LNCaP clone FGC (cell line): Measurements from ENCODE around the gene ARHGEF16.

Experiments used
- DNase-seq: peaks from one replicate; pipeline ENCODE4 v3.0.0-alpha.2; 2011; ENCODE audit warnings: low read depth
- H3K4me3 ChIP-seq: 2 replicates; pipeline ENCODE4 v1.5.1; 2011; ENCODE audit warnings: mild to moderate bottlenecking, low read depth, low read length, control low read depth
- CTCF ChIP-seq: IDR thresholded peaks from 2 replicates; pipeline ENCODE4 v1.5.1; 2012; ENCODE audit warnings: mild to moderate bottlenecking; ENCODE audit not compliant: control insufficient read depth, insufficient read depth; ENCODE audit errors: extremely low read depth

The ARHGEF16 gene

GRCh38 chr1:3461238-3461933 is 6.9 kb downstream of the ARHGEF16 start:
- TF ChIP-seq CTCF: no peak
- DNase-seq: no peak
- no peak overlapping the region for H3K4me3 ChIP-seq

GRCh38 chr1:3461934-3462275 is 7.4 kb downstream of the ARHGEF16 start:
- no peak for DNase-seq

GRCh38 chr1:3462356-3463012 is 8.0 kb downstream of the ARHGEF16 start:
- H3K4me3 ChIP-seq: no peak overlapping the region
- TF ChIP-seq CTCF: no peak
- DNase-seq: no peak

More at GRCh38 chr1:3461934-3462275, 7.4 kb downstream of the ARHGEF16 start:
- H3K4me3 ChIP-seq: no peak overlapping the region
- TF ChIP-seq CTCF: no peak

GRCh38 chr1:3463013-3463385 is 8.5 kb downstream of the ARHGEF16 start:
- no peak for TF ChIP-seq CTCF

GRCh38 chr1:3463408-3463863 is 9.0 kb downstream of the ARHGEF16 start:
- no peak overlapping the region for H3K4me3 ChIP-seq
- no peak for TF ChIP-seq CTCF
- no peak for DNase-seq

More at GRCh38 chr1:3463013-3463385, 8.5 kb downstream of the ARHGEF16 start:
- H3K4me3 ChIP-seq: no peak overlapping the region
- DNase-seq: no peak

GRCh38 chr1:3463891-3464648 is 9.6 kb downstream of the ARHGEF16 start:
- no peak for DNase-seq
- H3K4me3 ChIP-seq: no peak overlapping the region
- TF ChIP-seq CTCF: no peak
